Mesenchymal stem cell (in vitro differentiated cells and primary cell): Measurements from ENCODE around the gene CITED4.

Experiments used
- DNase-seq: peaks from one replicate; pipeline ENCODE4 v3.0.0-alpha.2; 2013
- H2AFZ ChIP-seq: one replicate; pipeline ENCODE4 v1.6.1; 2013; ENCODE audit warnings: low read depth, mild to moderate bottlenecking, control low read depth, inconsistent platforms, low read length, moderate library complexity
- H2AK5ac ChIP-seq: 2 replicates; pipeline ENCODE4 v1.6.1; 2013; ENCODE audit warnings: low read length, moderate library complexity, mild to moderate bottlenecking, inconsistent platforms; ENCODE audit not compliant: severe bottlenecking
- H2BK120ac ChIP-seq: one replicate; pipeline ENCODE4 v1.6.1; 2013; ENCODE audit warnings: low read depth, mild to moderate bottlenecking, inconsistent platforms, low read length, moderate library complexity
- H2BK12ac ChIP-seq, 2 experiments: one replicate each; pipeline ENCODE4 v1.6.1; 2013; ENCODE audit warnings: inconsistent platforms in 2 of 2, low read length in 2 of 2, mild to moderate bottlenecking in 2 of 2, moderate library complexity in 2 of 2, control low read depth in 1 of 2
- H2BK15ac ChIP-seq: one replicate; pipeline ENCODE4 v1.6.1; 2013; ENCODE audit warnings: mild to moderate bottlenecking, low read depth, inconsistent platforms; ENCODE audit not compliant: poor library complexity, severe bottlenecking
- H2BK5ac ChIP-seq: 2 replicates; pipeline ENCODE4 v1.6.1; 2013; ENCODE audit warnings: low read depth, mild to moderate bottlenecking, low read length, control low read depth, inconsistent platforms; ENCODE audit not compliant: poor library complexity, severe bottlenecking
- H3K14ac ChIP-seq, 2 experiments: one replicate each; pipeline ENCODE4 v1.6.1; 2013; ENCODE audit warnings: inconsistent platforms in 2 of 2, low read length in 2 of 2, control low read depth in 1 of 2, mild to moderate bottlenecking in 1 of 2, moderate library complexity in 1 of 2
- H3K18ac ChIP-seq, 2 experiments: one replicate each; pipeline ENCODE4 v1.6.1; 2013; ENCODE audit warnings: inconsistent platforms in 2 of 2, low read length in 2 of 2, control low read depth in 1 of 2, low read depth in 1 of 2, mild to moderate bottlenecking in 1 of 2
- H3K23ac ChIP-seq, 2 experiments: one replicate each; pipeline ENCODE4 v1.6.1; 2013; ENCODE audit warnings: inconsistent platforms in 2 of 2, low read length in 2 of 2, mild to moderate bottlenecking in 2 of 2, moderate library complexity in 2 of 2, control low read depth in 1 of 2
- H3K27ac ChIP-seq: 2 replicates; pipeline ENCODE4 v1.5.1; 2013; ENCODE audit warnings: mild to moderate bottlenecking, moderate library complexity, low read length, control low read depth, inconsistent platforms; ENCODE audit not compliant: poor library complexity, severe bottlenecking
- H3K27me3 ChIP-seq, 2 experiments: 2 replicates each; pipeline versions ENCODE4 v1.6.1 to v1.7.0; 2013; ENCODE audit warnings: low read length in 2 of 2, mild to moderate bottlenecking in 2 of 2, moderate library complexity in 2 of 2, control low read depth in 1 of 2, inconsistent platforms in 1 of 2; ENCODE audit not compliant: control insufficient read depth in 1 of 2, insufficient read depth in 1 of 2
- H3K36me3 ChIP-seq, 2 experiments: 2 replicates each; pipeline versions ENCODE4 v1.6.1 to v1.7.0; 2013; ENCODE audit warnings: low read length in 2 of 2, control low read depth in 1 of 2, inconsistent platforms in 1 of 2, low read depth in 1 of 2, mild to moderate bottlenecking in 1 of 2; ENCODE audit not compliant: insufficient read depth in 2 of 2, control insufficient read depth in 1 of 2
- H3K4ac ChIP-seq, 2 experiments: one replicate each; pipeline ENCODE4 v1.6.1; 2013; ENCODE audit warnings: inconsistent platforms in 2 of 2, low read length in 2 of 2, mild to moderate bottlenecking in 2 of 2, moderate library complexity in 2 of 2, control low read depth in 1 of 2, low read depth in 1 of 2
- H3K4me1 ChIP-seq: 2 replicates; pipeline ENCODE4 v1.6.1; 2013; ENCODE audit warnings: low read depth, low read length, control low read depth; ENCODE audit not compliant: control insufficient read depth, insufficient read depth
- H3K4me2 ChIP-seq: 2 replicates; pipeline ENCODE4 v1.6.1; 2013; ENCODE audit warnings: low read length, mild to moderate bottlenecking, inconsistent platforms; ENCODE audit not compliant: poor library complexity, severe bottlenecking
- H3K4me3 ChIP-seq, 2 experiments: 2 replicates each; pipeline versions ENCODE4 v1.5.1 to v1.7.0; 2013; ENCODE audit warnings: low read length in 2 of 2, mild to moderate bottlenecking in 2 of 2, control low read depth in 1 of 2, low read depth in 1 of 2; ENCODE audit not compliant: insufficient read depth in 1 of 2
- H3K79me1 ChIP-seq: replicated peaks from 2 replicates; pipeline ENCODE4 v1.6.1; 2013; ENCODE audit warnings: mild to moderate bottlenecking, control low read depth, low read length, inconsistent platforms; ENCODE audit not compliant: poor library complexity, severe bottlenecking
- H3K9ac ChIP-seq: 2 replicates; pipeline ENCODE4 v1.7.0; 2013; ENCODE audit warnings: mild to moderate bottlenecking, low read length, moderate library complexity
- H3K9me3 ChIP-seq: 2 replicates; pipeline ENCODE4 v1.7.0; 2013; ENCODE audit warnings: mild to moderate bottlenecking, low read length; ENCODE audit not compliant: control insufficient read depth
- H4K8ac ChIP-seq: one replicate; pipeline ENCODE4 v1.6.1; 2013; ENCODE audit warnings: inconsistent platforms, mild to moderate bottlenecking, low read length, moderate library complexity
- H4K91ac ChIP-seq: one replicate; pipeline ENCODE4 v1.6.1; 2013; ENCODE audit warnings: mild to moderate bottlenecking, low read length, inconsistent platforms
- WGBS: methylation state at CpG from one replicate; pipeline ENCODE4 v1.1.7; 2013; ENCODE audit warnings: mixed read lengths; 5-methylcytosine and 5-hydroxymethylcytosine counted together

The CITED4 gene

GRCh38 chr1:40876436-40876761, 14.2 kb upstream of the CITED4 start:
- Histone ChIP-seq H3K9me3 (peaks cover 10% of the 10 kb centered on the region), H3K4me3 (peak overlapping the region in 1 of 2 experiments; percentile 13), H2BK5ac (peak overlapping the region; percentile 87), H2AK5ac (peak overlapping the region; percentile 99), H4K8ac (peak overlapping the region; percentile 69), H2BK15ac (no peak overlapping the region), H2BK120ac (peak overlapping the region; percentile 52), H4K91ac (no peak overlapping the region), H3K4me2 (no peak overlapping the region), H3K27me3 (no peaks in the 10 kb centered on the region), H2AFZ (no peak overlapping the region), H2BK12ac (peak overlapping the region; percentile 90 to 97), H3K18ac (peak overlapping the region; percentile 82 to 84), H3K79me1 (no peaks in the 10 kb centered on the region), H3K4ac (peak overlapping the region; percentile 47 to 67), H3K4me1 (peaks cover 26% of the 10 kb centered on the region), H3K14ac (no peak overlapping the region), H3K36me3 (no peaks in the 10 kb centered on the region), H3K23ac (no peak overlapping the region), H3K9ac (no peak overlapping the region), H3K27ac (peak overlapping the region; percentile 96)
- DNase-seq: no peak
- 93% methylated on average over 2 of the region's 2 CpGs for whole genome bisulfite sequencing

- WGBS: 100% methylated on average over 3 of the region's 7 CpGs
Observed at GRCh38 chr1:40873863-40874472, 11.8 kb upstream of the CITED4 start.

GRCh38 chr1:40872276-40872675, 10.1 kb upstream of the CITED4 start:
- no peak overlapping the region for H2AFZ ChIP-seq
- no peak overlapping the region for H3K4me3 ChIP-seq
- no peak overlapping the region for H2BK120ac ChIP-seq
- H2BK12ac ChIP-seq: peak overlapping the region in 1 of 2 experiments; percentile 19
- no peak overlapping the region for H3K14ac ChIP-seq
- no peaks in the 10 kb centered on the region for H3K27me3 ChIP-seq
- 83% methylated on average over 3 of the region's 3 CpGs for WGBS
- H3K23ac ChIP-seq: no peak overlapping the region
- peaks cover 22% of the 10 kb centered on the region for H3K9me3 ChIP-seq
- H2BK15ac ChIP-seq: no peak overlapping the region
- H3K4ac ChIP-seq: no peak overlapping the region
- H3K9ac ChIP-seq: no peak overlapping the region
- H3K36me3 ChIP-seq: no peaks in the 10 kb centered on the region
- H2AK5ac ChIP-seq: no peak overlapping the region
- no peak overlapping the region for H2BK5ac ChIP-seq
- H4K91ac ChIP-seq: no peak overlapping the region
- H4K8ac ChIP-seq: no peak overlapping the region
- no peak overlapping the region for H3K27ac ChIP-seq
- H3K18ac ChIP-seq: no peak overlapping the region
- H3K4me2 ChIP-seq: no peak overlapping the region
- no peaks in the 10 kb centered on the region for H3K79me1 ChIP-seq
- peaks cover 16% of the 10 kb centered on the region for H3K4me1 ChIP-seq
- no peak for DNase-seq

More at GRCh38 chr1:40873863-40874472, 11.8 kb upstream of the CITED4 start:
- Histone ChIP-seq H3K4ac (peak overlapping the region in 1 of 2 experiments; percentile 24), H2BK5ac (no peak overlapping the region), H4K91ac (peak overlapping the region; percentile 58), H3K18ac (peak overlapping the region in 1 of 2 experiments; percentile 72), H3K27me3 (no peaks in the 10 kb centered on the region), H3K4me1 (peaks cover 21% of the 10 kb centered on the region), H3K4me2 (no peak overlapping the region), H3K27ac (no peak overlapping the region), H2BK120ac (no peak overlapping the region), H2AFZ (no peak overlapping the region), H2BK12ac (peak overlapping the region; percentile 44 to 50), H2AK5ac (peak overlapping the region; percentile 7), H3K23ac (no peak overlapping the region), H3K14ac (no peak overlapping the region), H4K8ac (no peak overlapping the region), H3K9me3 (peaks cover 22% of the 10 kb centered on the region), H2BK15ac (no peak overlapping the region), H3K36me3 (no peaks in the 10 kb centered on the region), H3K9ac (no peak overlapping the region), H3K4me3 (no peak overlapping the region), H3K79me1 (no peaks in the 10 kb centered on the region)
- no peak for DNase-seq

GRCh38 chr1:40870135-40870728, 8.1 kb upstream of the CITED4 start:
- WGBS: 100% methylated on average over 1 of the region's 2 CpGs
- no peak for DNase-seq
- Histone ChIP-seq H2AFZ (no peak overlapping the region), H2BK12ac (no peak overlapping the region), H3K4me2 (no peak overlapping the region), H3K79me1 (no peaks in the 10 kb centered on the region), H3K14ac (no peak overlapping the region), H2BK120ac (no peak overlapping the region), H4K8ac (no peak overlapping the region), H3K36me3 (no peaks in the 10 kb centered on the region), H3K4me3 (no peak overlapping the region), H3K27ac (no peak overlapping the region), H3K23ac (no peak overlapping the region), H3K27me3 (no peaks in the 10 kb centered on the region), H2AK5ac (no peak overlapping the region), H3K4me1 (peaks cover 15% of the 10 kb centered on the region), H3K4ac (no peak overlapping the region), H3K18ac (no peak overlapping the region), H3K9ac (no peak overlapping the region), H2BK15ac (no peak overlapping the region), H3K9me3 (peaks cover 14% of the 10 kb centered on the region), H2BK5ac (no peak overlapping the region), H4K91ac (no peak overlapping the region)
